ENCODE data around the gene TELO2.

The TELO2 gene

DNA sequence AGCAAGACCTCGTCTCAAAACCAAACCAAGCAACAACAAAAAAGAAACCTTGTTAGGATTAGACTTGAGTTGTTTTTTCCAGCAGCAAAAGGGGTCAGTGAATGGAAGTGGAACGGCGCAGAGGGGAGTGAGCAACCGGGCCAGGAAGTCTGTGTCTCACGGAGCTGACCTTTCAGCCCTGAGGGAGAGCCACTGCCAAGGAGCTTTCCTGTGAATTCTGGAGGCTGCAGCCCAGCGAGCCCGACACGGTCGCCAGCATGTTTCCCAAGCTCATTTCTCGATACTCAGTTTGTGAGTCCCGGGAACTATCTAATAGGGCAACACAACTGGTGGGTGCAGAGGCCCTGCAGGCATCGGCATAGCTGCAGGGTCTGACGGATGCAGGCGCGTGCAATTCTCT, 19.6 kb downstream of the TELO2 start:
- DNase-seq (ENCODE audit: insufficient read length) (no peak), FAIRE-seq (no peak)
- no peak for TF ChIP-seq POLR2A (IDR thresholded peaks at IDR 0.05; ENCODE audit: low read depth, low read length)
- TF ChIP-seq POLR2AphosphoS5 (IDR thresholded peaks at IDR 0.05; ENCODE audit: low read depth, low read length): no peak
- TF ChIP-seq TAF1 (IDR thresholded peaks at IDR 0.05; ENCODE audit: borderline replicate concordance, low read depth, low read length): no peak

DNA sequence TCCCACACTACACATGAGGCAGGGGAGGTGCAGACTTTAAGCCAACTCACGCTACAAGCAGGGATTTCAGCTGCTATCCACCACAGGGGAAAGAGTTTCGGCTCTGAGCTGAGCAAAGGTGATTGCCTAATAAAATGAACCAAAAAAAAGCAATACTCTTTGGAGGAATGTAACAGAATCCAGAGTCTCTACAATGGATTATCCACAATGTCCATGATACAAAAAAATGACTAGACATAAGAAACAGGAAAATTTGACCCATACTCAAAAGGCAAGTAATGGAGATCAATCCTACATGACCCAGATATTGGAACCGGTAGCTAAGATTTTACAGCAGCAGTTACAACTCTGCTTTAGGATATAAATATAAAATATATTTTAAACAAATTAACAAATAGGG, 21.3 kb downstream of the TELO2 start:
- no peak for FAIRE-seq
- TF ChIP-seq POLR2AphosphoS5 (IDR thresholded peaks at IDR 0.05; ENCODE audit: low read depth, low read length): no peak
- no peak for TF ChIP-seq TAF1 (IDR thresholded peaks at IDR 0.05; ENCODE audit: borderline replicate concordance, low read depth, low read length)
- no peak for TF ChIP-seq POLR2A (IDR thresholded peaks at IDR 0.05; ENCODE audit: low read depth, low read length)
- DNase-seq (ENCODE audit: insufficient read length): no peak

DNA sequence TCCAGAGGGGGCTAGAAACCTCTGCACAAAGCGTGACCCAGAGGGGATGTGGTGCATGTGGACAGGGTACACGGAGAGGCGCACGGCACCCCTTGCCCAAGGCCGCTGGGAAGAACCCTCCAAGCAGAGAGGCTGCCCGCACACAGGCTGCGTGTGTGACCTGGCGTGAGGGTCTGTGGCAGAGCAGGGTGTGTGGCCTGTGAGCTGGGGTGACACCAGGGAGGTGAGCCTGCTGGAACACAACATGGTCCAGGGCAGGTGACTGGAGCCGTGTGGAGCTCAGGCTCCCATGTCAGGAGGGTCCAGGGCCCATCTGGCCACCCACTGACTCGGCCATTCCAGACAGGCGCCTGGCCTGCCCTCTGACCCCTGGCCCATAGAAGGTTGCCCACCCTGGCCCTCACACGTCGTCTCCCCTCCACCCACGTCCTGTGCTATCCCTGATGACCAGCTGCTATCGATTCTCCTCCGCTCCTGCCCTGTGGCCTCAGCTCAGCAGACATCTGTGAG, 25.5 kb downstream of the TELO2 start:
- DNase-seq (ENCODE audit: insufficient read length) (no peak), FAIRE-seq (no peak)
- TF ChIP-seq POLR2A (IDR thresholded peaks at IDR 0.05; ENCODE audit: low read depth, low read length) (no peak), POLR2AphosphoS5 (IDR thresholded peaks at IDR 0.05; ENCODE audit: low read depth, low read length) (no peak)

DNA sequence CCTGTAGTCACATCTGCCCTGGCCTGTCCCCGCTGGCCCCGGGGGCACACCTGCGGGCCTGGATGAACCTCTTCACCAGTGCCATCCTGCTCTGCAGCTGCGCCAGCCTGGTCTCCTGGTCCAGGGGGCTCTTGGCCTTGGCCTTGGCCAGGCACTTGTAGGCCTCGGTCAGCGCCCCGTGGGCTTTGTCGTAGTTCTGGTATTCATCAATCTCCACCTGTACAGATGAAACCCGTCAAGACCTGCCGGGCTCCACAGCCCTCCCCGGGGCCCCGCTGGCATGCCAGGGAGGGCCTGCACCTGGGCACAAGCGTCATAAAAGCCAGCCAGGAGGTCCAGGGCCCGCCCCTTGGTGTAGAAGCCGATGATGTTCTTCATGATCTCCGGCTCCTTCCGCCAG, 26.7 kb downstream of the TELO2 start:
- no peak for FAIRE-seq
- no peak for DNase-seq (ENCODE audit: insufficient read length)
- no peak for TF ChIP-seq TAF1 (IDR thresholded peaks at IDR 0.05; ENCODE audit: borderline replicate concordance, low read depth, low read length)
- TF ChIP-seq POLR2AphosphoS5 (IDR thresholded peaks at IDR 0.05; ENCODE audit: low read depth, low read length): no peak
- TF ChIP-seq POLR2A (IDR thresholded peaks at IDR 0.05; ENCODE audit: low read depth, low read length): no peak

DNA sequence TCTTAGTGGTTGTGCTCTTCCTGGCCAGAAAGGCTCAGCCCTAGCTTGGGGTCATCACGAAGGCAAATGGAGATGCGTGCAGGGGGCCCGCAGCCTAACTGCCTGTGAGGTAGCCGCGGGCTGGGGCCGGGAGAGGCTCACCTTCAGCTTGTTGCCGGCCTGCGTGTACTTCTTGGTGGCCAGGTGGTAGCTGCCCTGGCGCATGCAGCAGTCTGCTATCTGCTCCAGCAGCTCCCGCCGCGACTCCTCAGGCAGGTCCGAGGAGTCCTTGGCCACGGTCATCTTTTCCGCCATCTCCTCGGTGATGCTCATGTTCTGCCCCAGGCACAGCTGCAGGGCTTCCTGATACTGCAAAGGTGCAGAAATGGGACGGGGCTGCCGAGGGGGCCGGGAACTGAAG, 27.3 kb downstream of the TELO2 start:
- TF ChIP-seq POLR2AphosphoS5 (IDR thresholded peaks at IDR 0.05; ENCODE audit: low read depth, low read length) (no peak), TAF1 (IDR thresholded peaks at IDR 0.05; ENCODE audit: borderline replicate concordance, low read depth, low read length) (no peak), POLR2A (IDR thresholded peaks at IDR 0.05; ENCODE audit: low read depth, low read length) (no peak)
- no peak for DNase-seq (ENCODE audit: insufficient read length)

DNA sequence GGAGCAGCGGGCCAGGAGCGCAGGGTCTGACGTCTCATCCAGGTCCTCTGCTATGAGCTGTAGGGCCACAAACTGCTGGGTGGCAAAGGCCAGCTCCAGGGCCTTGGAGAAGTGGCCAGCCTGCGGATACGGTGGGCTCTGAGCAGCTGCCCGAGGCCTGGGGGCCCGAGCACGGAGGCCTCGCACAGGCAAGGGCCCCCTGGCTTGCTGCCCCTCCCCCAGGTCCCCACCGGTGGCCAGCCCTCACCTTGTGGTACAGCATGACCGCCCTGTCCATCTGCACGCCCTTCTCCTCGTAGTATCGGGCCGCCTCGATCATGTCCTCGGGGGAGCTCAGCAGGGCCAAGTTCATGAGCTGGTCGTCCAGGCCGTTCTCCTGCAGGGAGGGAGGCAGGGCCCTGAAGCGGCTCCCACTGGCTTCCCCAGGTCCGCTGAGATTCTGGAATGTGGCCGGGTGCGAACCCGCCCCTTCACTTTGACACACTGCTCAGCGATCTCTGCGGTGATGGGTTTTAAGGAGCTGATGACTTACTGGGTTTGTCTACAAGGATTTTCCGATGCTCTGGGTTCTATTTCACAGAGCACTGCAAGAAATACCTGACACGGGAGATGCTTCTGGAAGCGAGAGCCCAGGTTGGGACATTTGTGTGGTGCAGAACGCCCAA, 30.6 kb downstream of the TELO2 start:
- TF ChIP-seq TAF1 (IDR thresholded peaks at IDR 0.05; ENCODE audit: borderline replicate concordance, low read depth, low read length) (no peak), POLR2A (IDR thresholded peaks at IDR 0.05; ENCODE audit: low read depth, low read length) (no peak), POLR2AphosphoS5 (IDR thresholded peaks at IDR 0.05; ENCODE audit: low read depth, low read length) (no peak)
- DNase-seq (ENCODE audit: insufficient read length) (no peak), FAIRE-seq (no peak)

More for the DNA sequence above, 27.3 kb downstream of the TELO2 start:
- FAIRE-seq: no peak

DNA sequence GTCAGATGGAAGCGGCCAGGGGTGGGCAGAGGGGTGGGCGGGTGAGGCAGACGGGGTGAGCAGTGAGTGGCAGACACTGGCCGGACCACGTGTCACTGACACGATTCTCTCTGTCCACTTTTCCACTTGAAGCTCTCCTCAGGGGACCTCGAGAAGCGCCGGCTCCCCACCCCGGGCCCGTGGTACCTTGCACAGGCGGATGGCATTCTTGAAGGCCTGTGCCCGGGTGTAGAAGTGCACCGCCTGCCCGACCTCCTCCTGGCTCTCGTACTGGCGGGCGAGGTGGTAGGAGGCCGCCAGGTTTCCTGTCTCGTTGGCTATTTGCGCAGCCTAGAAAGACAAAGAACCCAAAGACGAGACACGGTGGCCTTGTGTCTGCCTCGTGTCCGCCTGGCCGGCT, 31.2 kb downstream of the TELO2 start:
- DNase-seq (ENCODE audit: insufficient read length) (no peak), FAIRE-seq (no peak)
- no peak for TF ChIP-seq TAF1 (IDR thresholded peaks at IDR 0.05; ENCODE audit: borderline replicate concordance, low read depth, low read length)
- no peak for TF ChIP-seq POLR2AphosphoS5 (IDR thresholded peaks at IDR 0.05; ENCODE audit: low read depth, low read length)
- TF ChIP-seq POLR2A (IDR thresholded peaks at IDR 0.05; ENCODE audit: low read depth, low read length): no peak

DNA sequence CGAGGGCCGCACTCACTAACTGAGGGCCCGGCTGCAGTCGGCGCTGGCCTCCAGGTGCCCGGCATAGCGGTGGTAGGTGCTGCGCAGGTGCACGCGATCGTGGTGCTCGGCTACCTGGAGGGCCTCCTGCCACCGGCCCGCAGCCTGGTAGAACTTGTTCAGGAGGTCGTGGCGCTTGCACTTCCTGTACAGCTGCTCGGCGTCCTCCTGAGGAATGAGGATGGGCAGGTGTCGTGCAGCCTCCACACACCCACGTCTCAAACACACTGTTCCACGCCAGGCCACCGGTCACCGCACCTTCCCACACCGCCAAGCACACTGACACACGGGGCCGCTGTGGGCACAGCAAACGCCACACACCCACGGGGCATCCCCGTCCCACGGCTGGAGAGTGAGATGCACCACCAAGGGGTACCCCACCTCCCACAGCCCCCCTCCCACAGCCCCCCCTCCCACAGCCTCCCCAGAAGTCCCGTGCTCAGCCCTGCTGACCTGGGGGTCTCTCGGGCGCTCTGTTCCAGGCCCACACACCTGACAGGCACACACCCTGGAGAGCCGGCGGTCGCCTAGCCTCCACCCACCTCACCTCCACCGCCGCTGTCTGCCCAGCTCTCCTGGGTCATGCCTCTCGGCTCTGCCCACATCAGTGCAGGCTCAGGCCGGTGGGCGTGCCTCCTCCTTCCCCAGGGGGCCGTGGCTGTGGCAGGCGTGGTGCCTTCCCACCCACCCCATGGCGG, 32.9 kb downstream of the TELO2 start:
- TF ChIP-seq TAF1 (IDR thresholded peaks at IDR 0.05; ENCODE audit: borderline replicate concordance, low read depth, low read length) (no peak), POLR2A (IDR thresholded peaks at IDR 0.05; ENCODE audit: low read depth, low read length) (no peak), POLR2AphosphoS5 (IDR thresholded peaks at IDR 0.05; ENCODE audit: low read depth, low read length) (no peak)

DNA sequence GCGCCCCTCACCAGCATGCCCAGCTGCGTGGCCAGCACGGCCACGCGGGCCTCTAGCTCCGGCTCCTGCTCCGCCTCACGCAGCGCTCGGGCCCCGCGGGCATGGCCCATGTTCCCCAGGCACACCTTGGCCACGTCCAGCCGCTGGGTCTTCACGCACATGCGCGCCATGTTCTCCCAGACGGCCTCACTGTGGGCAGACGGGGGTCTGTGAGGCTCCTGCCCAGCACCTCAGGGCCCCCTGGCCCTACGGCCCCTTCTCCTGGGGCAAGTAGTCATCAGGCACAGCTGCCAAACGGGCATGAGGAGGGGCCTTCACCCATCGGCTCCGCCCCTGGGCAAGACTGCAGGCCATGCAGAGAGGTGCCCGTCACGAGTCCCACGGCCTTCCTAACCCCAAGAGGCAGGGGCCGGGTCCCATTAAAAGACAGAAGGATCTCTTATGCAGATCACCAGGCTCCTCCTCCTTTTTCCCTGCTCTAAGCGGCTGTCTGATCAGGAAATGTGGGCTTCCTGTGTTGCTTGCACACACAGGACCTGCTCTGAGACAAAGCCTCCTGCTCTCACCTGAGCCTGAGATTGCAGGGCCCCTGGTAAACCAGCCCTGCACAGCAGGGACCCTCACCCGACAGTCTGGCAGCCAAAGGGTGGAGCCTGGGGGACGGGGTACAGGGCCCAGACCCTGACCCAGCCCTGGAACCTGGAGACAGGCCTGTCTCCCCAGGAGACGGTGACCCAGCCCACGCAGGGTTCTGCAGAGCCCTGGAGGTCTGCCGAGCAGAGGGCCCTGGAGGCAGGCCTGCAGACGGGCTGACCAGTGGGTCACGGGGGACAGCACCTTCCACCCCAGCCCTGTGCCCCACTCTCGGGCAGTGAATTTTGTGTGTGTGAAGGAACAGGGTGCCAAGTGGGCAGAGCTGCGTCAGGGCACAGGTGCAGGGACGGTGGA, 33.7 kb downstream of the TELO2 start:
- DNase-seq (ENCODE audit: insufficient read length) (no peak), FAIRE-seq (no peak)
- TF ChIP-seq TAF1 (IDR thresholded peaks at IDR 0.05; ENCODE audit: borderline replicate concordance, low read depth, low read length): no peak
- no peak for TF ChIP-seq POLR2A (IDR thresholded peaks at IDR 0.05; ENCODE audit: low read depth, low read length)
- TF ChIP-seq POLR2AphosphoS5 (IDR thresholded peaks at IDR 0.05; ENCODE audit: low read depth, low read length): no peak

More for the DNA sequence above, 32.9 kb downstream of the TELO2 start:
- no peak for FAIRE-seq
- no peak for DNase-seq (ENCODE audit: insufficient read length)

DNA sequence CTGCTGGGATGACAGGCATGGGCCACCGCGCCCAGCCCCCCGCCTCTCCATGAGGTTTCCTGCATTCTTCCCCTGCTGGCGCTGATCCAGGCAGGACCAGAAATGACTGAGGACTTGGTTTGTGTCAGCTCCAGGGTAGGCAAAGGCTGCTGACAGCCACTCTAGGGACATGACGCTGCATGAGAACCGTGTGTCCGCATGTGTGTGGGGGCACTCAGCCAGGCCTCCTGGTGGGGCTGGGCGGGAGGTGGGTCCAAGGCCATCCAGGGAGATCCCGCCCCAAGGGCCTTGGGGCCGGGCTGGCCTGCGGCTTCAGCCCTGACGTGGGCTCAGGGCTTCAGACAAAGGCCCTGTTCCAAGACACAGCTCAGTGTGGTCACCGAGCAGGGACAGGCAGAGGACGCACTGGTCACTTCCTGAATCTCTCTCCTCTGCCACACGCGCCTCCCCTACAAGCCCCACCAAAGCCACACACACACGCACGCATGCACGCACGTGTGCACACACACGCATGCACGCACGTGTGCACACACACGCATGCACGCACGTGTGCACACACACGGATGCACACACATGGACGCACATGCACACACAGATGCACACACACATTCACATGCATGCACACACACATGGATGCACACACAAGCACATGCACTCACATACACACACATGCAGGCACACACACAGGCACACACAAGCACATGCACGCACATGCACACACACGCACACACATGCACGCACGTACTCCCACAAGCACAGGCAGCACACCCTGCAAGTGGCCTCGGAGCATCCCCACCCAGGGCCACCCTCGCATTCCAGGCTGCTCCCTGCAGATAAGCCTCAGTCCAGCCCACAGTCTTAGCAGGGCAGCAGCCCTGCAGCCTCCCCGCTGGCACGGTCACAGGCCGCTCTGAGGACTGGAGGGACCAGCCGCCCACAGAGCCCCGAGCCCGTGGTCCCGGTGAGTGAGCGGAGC, 35.0 kb downstream of the TELO2 start:
- no peak for DNase-seq (ENCODE audit: insufficient read length)
- TF ChIP-seq POLR2A (IDR thresholded peaks at IDR 0.05; ENCODE audit: low read depth, low read length): no peak
- TF ChIP-seq POLR2AphosphoS5 (IDR thresholded peaks at IDR 0.05; ENCODE audit: low read depth, low read length): no peak
- no peak for TF ChIP-seq TAF1 (IDR thresholded peaks at IDR 0.05; ENCODE audit: borderline replicate concordance, low read depth, low read length)
- FAIRE-seq: no peak

Measured in GM12892 (cell line).